Loucy (cell line): ENCODE results near the gene DYRK2.

ENCODE experiments used
- CTCF ChIP-seq: fragments of 200-600 bp; sonication (generic); conservative IDR thresholded peaks from 2 replicates; pipeline ENCODE4 v1.5.1; 2014; ENCODE audit warnings: mild to moderate bottlenecking, antibody characterized with exemption, low read length
- EZH2phosphoT487 ChIP-seq: fragments of 200-600 bp; IDR thresholded peaks from 2 replicates; pipeline ENCODE4 v1.6.1; 2018; ENCODE audit warnings: antibody characterized with exemption, mild to moderate bottlenecking, moderate library complexity, borderline replicate concordance

- TF ChIP-seq EZH2phosphoT487 (no peak), CTCF (no peak)
Measured at GRCh38 chr12:67661311-67662021, 12.9 kb downstream of the DYRK2 start.
